H1 (cell line): Measurements from ENCODE around the gene BASP1.

ENCODE experiments used
- ASH2L ChIP-seq: fragments of 200-600, 300-600 bp; sonication (generic); IDR thresholded peaks from one replicate; pipeline ENCODE4 v1.7.1; 2017; ENCODE audit warnings: low read length
- CBX5 ChIP-seq: fragments of 300-800, 300-1000 bp; sonication (generic); IDR thresholded peaks from 2 replicates; pipeline ENCODE4 v1.7.1; 2016; ENCODE audit warnings: antibody characterized with exemption, low read length, low read depth
- CTCF ChIP-seq, 3 experiments: IDR thresholded peaks; 1 replicate in 2 of 3; 2 replicates in 1 of 3; pipeline versions ENCODE4 v1.5.1 to v1.6.1; 2011; ENCODE audit warnings: low read length in 3 of 3, mild to moderate bottlenecking in 3 of 3, inconsistent platforms in 2 of 3, low read depth in 1 of 3, moderate library complexity in 1 of 3; ENCODE audit not compliant: insufficient read depth in 1 of 3; ENCODE audit errors: control extremely low read depth in 1 of 3
- EP300 ChIP-seq, 2 experiments: IDR thresholded peaks; 1 replicate in 1 of 2; 2 replicates in 1 of 2; pipeline ENCODE4 v1.6.1; 2011 to 2012; ENCODE audit warnings: low read depth in 2 of 2, low read length in 2 of 2, mild to moderate bottlenecking in 2 of 2, borderline replicate concordance in 1 of 2, inconsistent platforms in 1 of 2, moderate library complexity in 1 of 2
- EZH2 ChIP-seq: fragments of 200-600 bp; sonication (generic); IDR thresholded peaks from 2 replicates; pipeline ENCODE4 v1.7.1; 2012; ENCODE audit warnings: low read depth, mild to moderate bottlenecking, moderate library complexity, low read length, inconsistent platforms; ENCODE audit not compliant: severe bottlenecking
- POLR2A ChIP-seq, 2 experiments: IDR thresholded peaks; 1 replicate in 1 of 2; 2 replicates in 1 of 2; pipeline ENCODE4 v1.6.1; 2011; ENCODE audit warnings: low read depth in 2 of 2, low read length in 2 of 2, mild to moderate bottlenecking in 2 of 2; ENCODE audit errors: control extremely low read depth in 1 of 2
- RAD21 ChIP-seq, 2 experiments: IDR thresholded peaks in 1 of 2; conservative IDR thresholded peaks in 1 of 2; 2 replicates each; pipeline ENCODE4 v1.6.1; 2011; ENCODE audit warnings: low read depth in 2 of 2, low read length in 2 of 2, improper control_type of control experiment in 1 of 2, inconsistent platforms in 1 of 2, mild to moderate bottlenecking in 1 of 2, moderate library complexity in 1 of 2
- SP4 ChIP-seq: IDR thresholded peaks from 2 replicates; pipeline ENCODE4 v1.6.1; 2012; ENCODE audit warnings: low read length, inconsistent platforms
- TAF1 ChIP-seq: IDR thresholded peaks from 2 replicates; pipeline ENCODE4 v1.6.1; 2011; ENCODE audit warnings: mild to moderate bottlenecking, low read depth, low read length

DNA sequence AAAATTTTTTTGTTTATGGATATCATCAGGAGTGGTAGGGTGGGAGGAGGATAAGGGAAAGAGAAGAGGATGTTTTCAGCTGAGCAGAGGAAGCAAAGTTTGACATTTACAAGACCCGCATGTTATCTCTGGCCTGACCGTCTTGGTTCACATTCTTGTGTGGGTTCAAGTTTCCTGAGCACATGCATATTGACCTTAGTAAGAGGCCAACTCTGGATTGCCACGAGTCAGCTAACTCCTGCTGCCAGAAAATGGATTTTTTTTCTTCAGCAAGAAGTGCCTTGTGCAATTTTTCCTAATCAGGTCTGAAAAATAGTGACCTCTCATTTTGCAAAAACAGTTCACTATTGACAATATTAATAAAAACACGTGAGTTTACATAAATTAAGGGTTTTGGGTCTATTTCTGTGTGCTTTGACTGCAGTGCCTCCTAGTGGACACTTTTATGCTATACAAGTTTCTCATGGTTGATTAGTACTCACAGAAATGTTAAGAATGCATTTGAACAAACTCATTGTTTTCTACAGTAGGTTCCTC, 27.1 kb upstream of the BASP1 start:
- no peak for TF ChIP-seq CBX5
- TF ChIP-seq CTCF (IDR thresholded peaks at IDR 0.05; ENCODE audit: control extremely low read depth in 1 of 3, insufficient read depth in 1 of 3, low read depth in 1 of 3, low read length in 3 of 3): peak in 2 of 3 experiments; percentile 50 to 76; a peak in 2 of 4 replicates
- TF ChIP-seq POLR2A (IDR thresholded peaks at IDR 0.05; ENCODE audit: control extremely low read depth in 1 of 2, low read depth in 2 of 2, low read length in 2 of 2): no peak
- TF ChIP-seq RAD21 (IDR thresholded peaks at IDR 0.05 in 1 of 2, conservative IDR thresholded peaks at IDR 0.05 in 1 of 2; ENCODE audit: low read depth in 2 of 2, low read length in 2 of 2): peak; percentile 84
- no peak for TF ChIP-seq ASH2L
- TF ChIP-seq SP4: no peak
- no peak for TF ChIP-seq EZH2
- no peak for TF ChIP-seq EP300 (IDR thresholded peaks at IDR 0.05; ENCODE audit: borderline replicate concordance in 1 of 2, low read depth in 2 of 2, low read length in 2 of 2)
- no peak for TF ChIP-seq TAF1
